Amniotic stem cell (primary cell): ENCODE measurements around the gene RUNX3.

ENCODE experiments used
- DNase-seq: peaks from one replicate; lab custom pipeline; 2025; lab: John Stamatoyannopoulos, UW

Gene RUNX3

GRCh38 chr1:24963099-24963872 lies 33.2 kb upstream of the RUNX3 start:
- no peak for DNase-seq

GRCh38 chr1:24961961-24962861 lies 32.1 kb upstream of the RUNX3 start:
- DNase-seq = no peak

GRCh38 chr1:24961334-24961733 lies 31.3 kb upstream of the RUNX3 start:
- no peak for DNase-seq

GRCh38 chr1:24960071-24960801 lies 30.2 kb upstream of the RUNX3 start:
- DNase-seq = no peak

GRCh38 chr1:24959623-24959975 lies 29.5 kb upstream of the RUNX3 start:
- no peak for DNase-seq

GRCh38 chr1:24958766-24959622 lies 28.9 kb upstream of the RUNX3 start:
- no peak for DNase-seq

- DNase-seq = no peak
These were observed 28.0 kb upstream of the RUNX3 start for GRCh38 chr1:24957808-24958752.

- no peak for DNase-seq
These were observed 27.1 kb upstream of the RUNX3 start for GRCh38 chr1:24957016-24957807.

GRCh38 chr1:24955779-24956365 lies 25.8 kb upstream of the RUNX3 start:
- no peak for DNase-seq

- DNase-seq = no peak
These were observed 25.1 kb upstream of the RUNX3 start for GRCh38 chr1:24955161-24955560.

- DNase-seq = no peak
These were observed 24.6 kb upstream of the RUNX3 start for GRCh38 chr1:24954631-24955030.

GRCh38 chr1:24954022-24954421 lies 23.9 kb upstream of the RUNX3 start:
- DNase-seq = no peak

GRCh38 chr1:24952413-24952841 lies 22.4 kb upstream of the RUNX3 start:
- DNase-seq = no peak

- no peak for DNase-seq
These were observed 21.8 kb upstream of the RUNX3 start for GRCh38 chr1:24951810-24952412.

- no peak for DNase-seq
These were observed 21.3 kb upstream of the RUNX3 start for GRCh38 chr1:24951337-24951736.

- DNase-seq = no peak
These were observed 19.3 kb upstream of the RUNX3 start for GRCh38 chr1:24949331-24949881.

GRCh38 chr1:24948079-24948827 lies 18.2 kb upstream of the RUNX3 start:
- DNase-seq = no peak
